Neural cell (in vitro differentiated cells): Measurements from ENCODE around the gene CYP11A1. TPM values are rescaled to one million over a fixed set of nuclear protein-coding genes. Genes with fewer than 3 reads are reported as not detected.

ENCODE experiments used
- H2AFZ ChIP-seq: fragments of 200-600, 300-800 bp; sonication (generic), shearing (Covaris generic); 2 replicates; pipeline ENCODE4 v1.6.0; 2014; ENCODE audit warnings: low read depth, mild to moderate bottlenecking, antibody characterized with exemption, low read length, moderate library complexity
- H3F3A ChIP-seq: fragments of 200-600 bp; shearing (Covaris generic); 2 replicates; pipeline ENCODE4 v1.6.1; 2016; ENCODE audit warnings: mild to moderate bottlenecking, moderate library complexity, mixed read lengths, antibody characterized with exemption, low read length; ENCODE audit not compliant: insufficient read depth, poor library complexity, severe bottlenecking
- H3K27ac ChIP-seq: fragments of 200-600, 300-800 bp; sonication (generic), shearing (Covaris generic); 2 replicates; pipeline ENCODE4 v1.5.1; 2014; ENCODE audit warnings: mild to moderate bottlenecking, low read length, moderate library complexity
- H3K27me3 ChIP-seq: fragments of 300-800, 200-600 bp; sonication (generic), shearing (Covaris generic); 2 replicates; pipeline ENCODE4 v1.6.0; 2014; ENCODE audit warnings: mild to moderate bottlenecking, low read depth, low read length, moderate library complexity; ENCODE audit not compliant: insufficient read depth
- H3K36me3 ChIP-seq: fragments of 300-800, 200-600 bp; sonication (generic), shearing (Covaris generic); 2 replicates; pipeline ENCODE4 v1.5.1; 2014; ENCODE audit warnings: mild to moderate bottlenecking, antibody characterized with exemption, low read length, moderate library complexity; ENCODE audit not compliant: insufficient read depth
- H3K4me2 ChIP-seq: fragments of 300-800, 200-600 bp; sonication (generic), shearing (Covaris generic); 2 replicates; pipeline ENCODE4 v1.6.0; 2014; ENCODE audit warnings: mild to moderate bottlenecking, low read length
- H3K4me3 ChIP-seq: fragments of 300-800, 200-600 bp; sonication (generic), shearing (Covaris generic); 2 replicates; pipeline ENCODE4 v1.5.1; 2014; ENCODE audit warnings: mild to moderate bottlenecking, low read length, moderate library complexity
- H3K79me2 ChIP-seq: fragments of 200-600 bp; shearing (Covaris generic); replicated peaks from 2 replicates; pipeline ENCODE4 v1.6.0; 2014; ENCODE audit warnings: mild to moderate bottlenecking, low read length, moderate library complexity; ENCODE audit not compliant: insufficient read depth
- H3K9ac ChIP-seq: fragments of 300-800, 200-600 bp; sonication (generic), shearing (Covaris generic); 2 replicates; pipeline ENCODE4 v1.6.1; 2016; ENCODE audit warnings: mild to moderate bottlenecking, low read length, mixed read lengths
- H3K9me2 ChIP-seq: fragments of 200-600 bp; shearing (Covaris generic); 2 replicates; pipeline ENCODE4 v1.6.1; 2016; ENCODE audit warnings: mild to moderate bottlenecking, low read length, mixed read lengths; ENCODE audit not compliant: insufficient read depth
- H3K9me3 ChIP-seq: fragments of 200-600, 300-800 bp; sonication (generic), shearing (Covaris generic); 2 replicates; pipeline ENCODE4 v1.6.1; 2016; ENCODE audit warnings: mild to moderate bottlenecking, mixed run types, low read length, moderate library complexity, mixed read lengths
- H4K20me1 ChIP-seq: fragments of 200-600 bp; shearing (Covaris generic); 2 replicates; pipeline ENCODE4 v1.6.1; 2016; ENCODE audit warnings: mild to moderate bottlenecking, mixed run types; ENCODE audit not compliant: insufficient read depth
- CTCF ChIP-seq: fragments of 450-650 bp; IDR thresholded peaks from 2 replicates; pipeline ENCODE4 v1.5.1; 2014; ENCODE audit warnings: antibody characterized with exemption, mild to moderate bottlenecking, moderate library complexity; ENCODE audit not compliant: poor library complexity, severe bottlenecking
- EP300 ChIP-seq: fragments of 450-650 bp; conservative IDR thresholded peaks from 2 replicates; pipeline ENCODE4 v1.6.1; 2014; ENCODE audit warnings: antibody characterized with exemption, mild to moderate bottlenecking, moderate library complexity; ENCODE audit not compliant: poor library complexity, severe bottlenecking
- EZH2 ChIP-seq: fragments of 200-600, 300-800 bp; shearing (Covaris generic), sonication (generic); IDR thresholded peaks from 2 replicates; pipeline ENCODE4 v1.6.1; 2014; ENCODE audit warnings: antibody characterized with exemption, low read length, borderline replicate concordance, mild to moderate bottlenecking; ENCODE audit not compliant: insufficient read depth, poor library complexity, severe bottlenecking
- MXI1 ChIP-seq: fragments of 450-650 bp; conservative IDR thresholded peaks from 2 replicates; pipeline ENCODE4 v1.6.1; 2014; ENCODE audit warnings: antibody characterized with exemption, mild to moderate bottlenecking; ENCODE audit not compliant: poor library complexity, severe bottlenecking
- POLR2AphosphoS5 ChIP-seq: IDR thresholded peaks from 2 replicates; pipeline ENCODE4 v1.6.1; 2012
- RAD21 ChIP-seq: fragments of 450-650 bp; conservative IDR thresholded peaks from 2 replicates; pipeline ENCODE4 v1.6.1; 2014; ENCODE audit warnings: antibody characterized with exemption, mild to moderate bottlenecking, moderate library complexity
- REST ChIP-seq: IDR thresholded peaks from 2 replicates; pipeline ENCODE4 v1.6.1; 2012; ENCODE audit warnings: borderline replicate concordance
- SMC3 ChIP-seq: fragments of 450-650 bp; conservative IDR thresholded peaks from 2 replicates; pipeline ENCODE4 v1.6.1; 2014; ENCODE audit warnings: antibody characterized with exemption, mild to moderate bottlenecking, moderate library complexity; ENCODE audit not compliant: poor library complexity
- TAF1 ChIP-seq: IDR thresholded peaks from 2 replicates; pipeline ENCODE4 v1.6.1; 2012; ENCODE audit warnings: low read depth
- polyA plus RNA-seq: library from polyadenylated mRNA; depleted of rRNA; stranded (reverse); fragments of >200 nt; gene quantifications from 2 replicates; pipeline ENCODE4 v1.2.3, GENCODE V29; 2014

The CYP11A1 gene
- polyA plus RNA-seq, 1 donor from 2014 or later, result not detected

- Histone ChIP-seq H3K79me2 (no peaks in the 10 kb centered on the region), H3K9me2 (no peaks in the 10 kb centered on the region), H4K20me1 (no peaks in the 10 kb centered on the region), H3K4me3 (no peak overlapping the region), H3F3A (no peaks in the 10 kb centered on the region), H3K27me3 (no peaks in the 10 kb centered on the region), H3K4me2 (no peak overlapping the region), H3K9ac (no peak overlapping the region), H3K27ac (no peak overlapping the region), H2AFZ (no peak overlapping the region), H3K36me3 (no peaks in the 10 kb centered on the region), H3K9me3 (no peaks in the 10 kb centered on the region)
- TF ChIP-seq RAD21 (no peak), TAF1 (no peak), EP300 (no peak), REST (no peak), CTCF (no peak), POLR2AphosphoS5 (no peak), MXI1 (no peak), EZH2 (no peak)
These were observed 41.8 kb upstream of the CYP11A1 start for GRCh38 chr15:74409225-74409624.

GRCh38 chr15:74408815-74409214 lies 41.4 kb upstream of the CYP11A1 start:
- Histone ChIP-seq H3K27ac (no peak overlapping the region), H3K79me2 (no peaks in the 10 kb centered on the region), H3K4me3 (no peak overlapping the region), H3K9me2 (no peaks in the 10 kb centered on the region), H3K9ac (no peak overlapping the region), H3K36me3 (no peaks in the 10 kb centered on the region), H3K27me3 (no peaks in the 10 kb centered on the region), H3K4me2 (no peak overlapping the region), H3K9me3 (no peaks in the 10 kb centered on the region), H2AFZ (no peak overlapping the region), H4K20me1 (no peaks in the 10 kb centered on the region), H3F3A (no peaks in the 10 kb centered on the region)
- TF ChIP-seq MXI1 (no peak), CTCF (no peak), EZH2 (no peak), SMC3 (no peak), REST (no peak), EP300 (no peak), RAD21 (no peak), TAF1 (no peak), POLR2AphosphoS5 (no peak)
